Measurements from ENCODE around the gene ACKR3. TPM values are rescaled to one million over a fixed set of nuclear protein-coding genes. Genes with fewer than 3 reads are reported as not detected.

ACKR3 gene
- total RNA-seq, 1 experiment from 2014 or later = not detected

- no peak for DNase-seq (ENCODE audit: low read depth, low spot score)
- Histone ChIP-seq H3K4me1 (ENCODE audit: control insufficient read depth, insufficient read depth, low read length) (peaks cover 9% of the 10 kb centered on the region), H3K4me3 (ENCODE audit: low read depth in 2 of 2, low read length in 2 of 2) (no peak overlapping the region), H3K27ac (ENCODE audit: low read length) (no peak overlapping the region), H3K9me3 (ENCODE audit: control insufficient read depth, insufficient read depth, low read depth, low read length) (no peaks in the 10 kb centered on the region), H3K36me3 (ENCODE audit: control insufficient read depth, insufficient read depth, low read length) (no peaks in the 10 kb centered on the region), H3K27me3 (ENCODE audit: control insufficient read depth, insufficient read depth, low read length) (peaks cover 38% of the 10 kb centered on the region)
- no peak for ATAC-seq
- in situ Hi-C loops (cut with HindIII; ENCODE audit: low pct_unique_long_range_greater_than_20kb, low sequenced_read_pairs) = no loop called here
- ChIA-PET CTCF (no interaction called here), POLR2A (no interaction called here)
- BruUV-seq (replicated peaks) = no TSS peak
- TF ChIP-seq TCF7L2 (IDR thresholded peaks at IDR 0.05; ENCODE audit: low read depth, low read length) (no peak), REST (IDR thresholded peaks at IDR 0.05; ENCODE audit: insufficient read depth in 1 of 2, low read depth in 2 of 2, low read length in 1 of 2) (no peak), CTCF (IDR thresholded peaks at IDR 0.05) (no peak), SIN3A (IDR thresholded peaks at IDR 0.05; ENCODE audit: borderline replicate concordance, insufficient read depth, low read depth, low read length) (no peak), POLR2AphosphoS5 (IDR thresholded peaks at IDR 0.05; ENCODE audit: low read depth, low read length) (no peak)
- intact Hi-C loops (cut with micrococcal nuclease; ENCODE audit: unreplicated experiment) = loop anchor here (5.0 kb wide), 1 partner anchor 213 kb away; no protein-coding TSS in a partner anchor
Measured at GRCh38 chr2:236565212-236565611, 4.4 kb upstream of the ACKR3 start.

GRCh38 chr2:236565879-236566402, 3.7 kb upstream of the ACKR3 start:
- TF ChIP-seq CTCF (IDR thresholded peaks at IDR 0.05) = no peak
- TF ChIP-seq TCF7L2 (IDR thresholded peaks at IDR 0.05; ENCODE audit: low read depth, low read length) = no peak
- TF ChIP-seq SIN3A (IDR thresholded peaks at IDR 0.05; ENCODE audit: borderline replicate concordance, insufficient read depth, low read depth, low read length) = no peak
- no peak for TF ChIP-seq POLR2AphosphoS5 (IDR thresholded peaks at IDR 0.05; ENCODE audit: low read depth, low read length)
- TF ChIP-seq REST (IDR thresholded peaks at IDR 0.05; ENCODE audit: insufficient read depth in 1 of 2, low read depth in 2 of 2, low read length in 1 of 2) = no peak
- Histone ChIP-seq H3K9me3 (ENCODE audit: control insufficient read depth, insufficient read depth, low read depth, low read length) (no peaks in the 10 kb centered on the region), H3K27me3 (ENCODE audit: control insufficient read depth, insufficient read depth, low read length) (peaks cover 43% of the 10 kb centered on the region), H3K4me1 (ENCODE audit: control insufficient read depth, insufficient read depth, low read length) (peaks cover 9% of the 10 kb centered on the region), H3K4me3 (ENCODE audit: low read depth in 2 of 2, low read length in 2 of 2) (no peak overlapping the region), H3K27ac (ENCODE audit: low read length) (no peak overlapping the region), H3K36me3 (ENCODE audit: control insufficient read depth, insufficient read depth, low read length) (no peaks in the 10 kb centered on the region)
- BruUV-seq (replicated peaks) = no TSS peak
- ChIA-PET CTCF (no interaction called here), POLR2A (no interaction called here)
- ATAC-seq (no peak), DNase-seq (ENCODE audit: low read depth, low spot score) (no peak)
- intact Hi-C loops (cut with micrococcal nuclease; ENCODE audit: unreplicated experiment) = loop anchor here (5.0 kb wide), 1 partner anchor 214 kb away; no protein-coding TSS in a partner anchor
- in situ Hi-C loops (cut with HindIII; ENCODE audit: low pct_unique_long_range_greater_than_20kb, low sequenced_read_pairs) = no loop called here
